Testis (tissue), 2 donors: ENCODE results near the gene EPS15.

Experiments used
- CTCF ChIP-seq, 3 experiments: fragments of 450-650 bp in 2 of 3; fragments of 200-600 bp in 1 of 3; sonication (generic) in 1 of 3; IDR thresholded peaks; one replicate each; pipeline ENCODE4 v1.5.1; 2016 to 2019; ENCODE audit warnings: antibody characterized with exemption in 3 of 3, mild to moderate bottlenecking in 2 of 3, moderate library complexity in 1 of 3
- POLR2A ChIP-seq: fragments of 450-650 bp; IDR thresholded peaks from one replicate; pipeline ENCODE4 v1.6.1; 2017; ENCODE audit warnings: antibody characterized with exemption, mild to moderate bottlenecking, moderate library complexity

DNA sequence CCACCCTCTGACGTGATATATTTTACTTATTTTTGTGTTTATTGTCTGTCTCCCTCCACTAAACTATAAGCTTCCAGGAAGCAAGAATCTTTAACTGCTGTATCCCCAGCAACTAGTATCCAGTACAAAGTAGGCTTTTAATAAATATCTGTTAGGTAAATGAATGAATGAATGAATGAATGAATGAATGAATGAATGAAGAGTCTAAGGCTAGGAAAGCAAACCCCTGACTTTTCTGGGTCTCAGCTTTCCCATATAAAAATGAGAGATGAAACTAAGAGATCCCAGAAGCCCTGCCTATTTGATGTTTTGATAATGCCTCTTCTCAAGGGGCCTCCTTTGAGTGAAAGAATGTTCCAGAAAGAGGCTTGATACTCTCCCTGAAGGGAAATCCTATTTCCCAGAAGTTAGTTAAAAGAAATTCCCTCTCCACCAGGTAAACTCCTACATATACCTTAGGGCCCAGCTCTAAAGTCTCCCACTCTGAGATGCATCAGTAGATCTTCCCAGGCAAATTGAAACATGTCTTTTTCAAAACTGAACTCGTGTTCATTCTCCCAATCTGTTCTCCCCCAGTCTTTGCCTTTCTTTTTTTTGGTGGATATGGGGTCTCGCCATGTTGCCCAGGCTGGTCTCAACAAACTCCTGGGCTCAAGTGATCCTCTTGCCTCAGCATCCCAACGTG lies 196.5 kb downstream of the EPS15 start:
- TF ChIP-seq CTCF (IDR thresholded peaks at IDR 0.05) = no peak
- no peak for TF ChIP-seq POLR2A
